HS-5 (cell line): ENCODE measurements around the gene MTG1.
"Not testable (repeated sequence)": the region's sequence is repeated elsewhere in the genome, so short reads cannot be mapped to it uniquely, and the experiment has no call there.

Experiments
- DNase-seq: peaks from one replicate; pipeline ENCODE4 v3.0.0-alpha.2; 2012; ENCODE audit warnings: low read depth

MTG1 gene

GRCh38 chr10:133400624-133401424 lies 6.9 kb downstream of the MTG1 start:
- no peak for DNase-seq

- no peak for DNase-seq
These were observed 7.5 kb downstream of the MTG1 start for GRCh38 chr10:133401500-133401899.

GRCh38 chr10:133401981-133402725 lies 8.2 kb downstream of the MTG1 start:
- DNase-seq, result no peak

- DNase-seq, result no peak
These were observed 9.4 kb downstream of the MTG1 start for GRCh38 chr10:133403359-133403758.

GRCh38 chr10:133403784-133404183 lies 9.8 kb downstream of the MTG1 start:
- no peak for DNase-seq

GRCh38 chr10:133405272-133405671 lies 11.3 kb downstream of the MTG1 start:
- DNase-seq, result no peak

- no peak for DNase-seq
These were observed 12.0 kb downstream of the MTG1 start for GRCh38 chr10:133405844-133406527.

GRCh38 chr10:133411523-133412380 lies 17.8 kb downstream of the MTG1 start:
- no peak for DNase-seq

- no peak for DNase-seq
These were observed 18.4 kb downstream of the MTG1 start for GRCh38 chr10:133412381-133412711.

GRCh38 chr10:133414401-133414800 lies 20.4 kb downstream of the MTG1 start:
- not testable (repeated sequence) for DNase-seq

- DNase-seq, result no peak
These were observed 21.8 kb downstream of the MTG1 start for GRCh38 chr10:133415752-133416151.

GRCh38 chr10:133418289-133418993 lies 24.5 kb downstream of the MTG1 start:
- DNase-seq, result no peak

GRCh38 chr10:133419211-133419950 lies 25.4 kb downstream of the MTG1 start:
- no peak for DNase-seq

- DNase-seq, result no peak
These were observed 26.1 kb downstream of the MTG1 start for GRCh38 chr10:133420028-133420427.

- DNase-seq, result no peak
These were observed 26.6 kb downstream of the MTG1 start for GRCh38 chr10:133420579-133420978.

GRCh38 chr10:133421336-133422222 lies 27.6 kb downstream of the MTG1 start:
- DNase-seq, result no peak

- DNase-seq, result no peak
These were observed 28.4 kb downstream of the MTG1 start for GRCh38 chr10:133422223-133422806.

GRCh38 chr10:133422807-133423771 lies 29.1 kb downstream of the MTG1 start:
- DNase-seq, result no peak
